HUES48 (cell line): ENCODE data around the gene BAZ1A.
A peak's percentile ranks its signal among the peaks of the same experiment; 100 is the strongest.

Experiments used
- H3K27ac ChIP-seq: one replicate; pipeline ENCODE4 v1.7.0; 2013; ENCODE audit warnings: low read depth, low read length, inconsistent platforms
- H3K27me3 ChIP-seq: 2 replicates; pipeline ENCODE4 v1.6.1; 2013; ENCODE audit warnings: mild to moderate bottlenecking, low read length; ENCODE audit not compliant: control insufficient read depth, insufficient read depth
- H3K36me3 ChIP-seq: 2 replicates; pipeline ENCODE4 v1.6.1; 2013; ENCODE audit warnings: low read length; ENCODE audit not compliant: control insufficient read depth, insufficient read depth
- H3K4me1 ChIP-seq: 2 replicates; pipeline ENCODE4 v1.6.1; 2013; ENCODE audit warnings: mild to moderate bottlenecking, low read length; ENCODE audit not compliant: control insufficient read depth, insufficient read depth
- H3K4me3 ChIP-seq: 2 replicates; pipeline ENCODE4 v1.5.1; 2013; ENCODE audit warnings: mild to moderate bottlenecking, low read depth, low read length
- H3K9ac ChIP-seq: 2 replicates; pipeline ENCODE4 v1.6.1; 2013; ENCODE audit warnings: mild to moderate bottlenecking, low read depth, low read length, moderate library complexity
- H3K9me3 ChIP-seq: 2 replicates; pipeline ENCODE4 v1.6.1; 2013; ENCODE audit warnings: low read length; ENCODE audit not compliant: control insufficient read depth, insufficient read depth

Gene BAZ1A

DNA sequence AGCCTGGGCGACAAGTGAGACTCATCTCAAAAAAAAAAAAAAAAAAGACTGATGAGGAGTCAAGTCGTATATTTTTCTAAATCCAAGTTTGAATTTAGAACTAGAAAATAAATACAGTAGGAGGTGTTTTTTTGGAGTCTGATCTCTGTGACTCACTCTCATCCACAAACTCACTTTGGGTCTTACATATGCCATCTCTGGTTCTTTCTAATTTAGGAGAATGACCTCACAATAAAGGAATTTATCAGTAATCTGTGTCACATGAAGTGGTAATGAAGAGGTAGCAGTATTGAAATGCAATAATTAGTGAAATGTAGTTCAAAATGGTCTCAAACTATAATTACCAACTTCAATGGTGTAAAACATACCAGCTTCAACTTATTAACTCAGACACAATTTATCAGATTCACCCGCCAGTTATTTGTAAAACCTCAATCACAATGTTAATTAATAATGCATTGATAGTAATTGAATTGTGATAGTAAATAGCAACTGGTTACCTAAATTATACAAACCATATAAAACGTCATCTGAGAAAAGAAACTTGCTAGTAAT, 156.3 kb downstream of the BAZ1A start:
- Histone ChIP-seq H3K27ac (no peak overlapping the region), H3K9ac (no peak overlapping the region), H3K4me1 (peaks cover 11% of the 10 kb centered on the region; the same call in 1 of the 2 replicates), H3K9me3 (no peaks in the 10 kb centered on the region), H3K36me3 (no peaks in the 10 kb centered on the region), H3K27me3 (peaks cover 8% of the 10 kb centered on the region), H3K4me3 (no peak overlapping the region)

DNA sequence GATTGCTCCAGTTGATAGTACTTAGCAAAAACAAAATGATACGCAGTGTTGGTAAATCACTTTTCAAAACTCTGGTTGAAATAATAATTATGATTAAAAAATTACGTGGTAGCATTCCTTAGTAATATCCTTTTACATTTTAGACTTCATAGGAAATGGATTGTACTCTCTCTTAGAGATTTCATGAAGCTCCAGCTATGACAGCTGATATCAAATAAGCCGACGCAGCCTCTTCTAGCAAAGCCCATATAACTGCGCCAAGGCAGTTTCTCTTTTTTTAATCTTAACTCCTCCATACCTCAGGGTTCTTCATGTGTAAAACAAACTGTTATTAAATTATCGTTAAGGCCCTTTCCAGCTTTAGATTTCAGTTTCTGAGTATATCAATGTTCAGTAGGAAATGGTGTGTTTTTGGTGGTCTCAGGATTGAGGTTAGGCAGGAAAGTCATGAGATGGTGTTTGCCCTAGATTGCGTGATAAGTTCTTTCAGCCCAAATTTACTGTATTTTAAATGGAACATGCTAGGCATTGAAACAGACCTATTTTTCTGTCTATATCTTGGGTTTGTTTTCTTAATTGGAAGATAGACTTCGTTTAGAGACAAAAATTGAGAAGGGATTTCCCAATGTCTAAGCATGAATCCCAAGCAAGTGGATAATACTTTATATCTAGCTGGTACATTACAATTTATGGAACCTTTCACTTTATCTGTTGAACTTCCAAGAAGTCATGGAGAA, 159.9 kb downstream of the BAZ1A start:
- Histone ChIP-seq H3K4me1 (0 out of 2 replicates have a peak, but pooled peaks cover 11% of the 10 kb centered on the region), H3K36me3 (peaks cover 21% of the 10 kb centered on the region), H3K9me3 (no peaks in the 10 kb centered on the region), H3K27ac (no peak overlapping the region), H3K4me3 (peak overlapping the region; percentile 88), H3K9ac (no peak overlapping the region), H3K27me3 (peaks cover 8% of the 10 kb centered on the region)

DNA sequence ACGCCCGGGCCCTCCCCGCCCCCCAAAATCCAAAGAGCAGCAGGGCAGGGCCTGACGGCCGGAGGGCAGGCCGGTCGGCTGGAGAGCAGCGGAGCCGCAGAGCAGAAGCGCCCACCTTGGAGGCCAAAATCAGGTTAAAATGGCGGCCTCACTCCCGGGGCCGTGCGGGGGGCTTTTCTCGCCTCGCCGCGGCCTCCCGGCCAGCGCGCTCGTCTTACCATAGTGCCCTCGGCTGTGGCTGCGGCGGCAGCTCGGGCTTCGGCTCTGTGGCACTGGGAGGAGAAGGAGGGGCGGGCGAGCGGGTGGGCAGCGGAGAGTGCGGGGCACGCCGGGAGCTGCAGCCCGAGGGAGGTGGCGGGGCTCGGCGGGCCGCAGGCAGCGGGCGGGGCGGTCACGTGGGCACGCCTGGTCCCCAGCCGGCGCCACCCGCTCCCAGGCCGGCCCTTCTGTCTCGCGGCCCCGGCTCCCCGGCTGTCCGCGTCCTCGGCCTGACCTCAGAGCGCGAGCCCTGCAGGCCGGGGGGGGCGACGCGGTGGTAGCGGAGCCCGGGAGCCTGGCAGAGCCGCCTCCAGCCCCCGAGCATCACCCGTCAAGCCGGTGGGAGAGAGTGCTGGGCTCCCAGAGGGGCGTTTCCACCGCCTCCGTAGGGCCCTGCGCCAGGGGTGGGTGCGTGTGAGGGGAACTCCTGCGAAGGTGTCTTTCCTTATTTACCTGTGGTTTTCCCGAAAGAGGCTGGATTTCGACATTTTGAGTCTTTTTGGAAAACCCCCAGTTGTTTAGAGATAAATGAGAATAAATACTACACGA, 160.6 kb downstream of the BAZ1A start, which contains the start of gene CFL2:
TSS of gene CFL2 (minus strand) at position 274 of the 807 bp plus-strand sequence. CDS start at position 221, 53 bp downstream.
- Histone ChIP-seq H3K27me3 (peaks cover 8% of the 10 kb centered on the region), H3K9ac (peak within 1 kb of the TSS; percentile 86), H3K4me1 (0 out of 2 replicates have a peak, but pooled peaks cover 11% of the 10 kb centered on the region), H3K36me3 (peaks cover 21% of the 10 kb centered on the region), H3K9me3 (no peaks in the 10 kb centered on the region), H3K4me3 (peak within 1 kb of the TSS; percentile 88), H3K27ac (peak within 1 kb of the TSS; percentile 90)

DNA sequence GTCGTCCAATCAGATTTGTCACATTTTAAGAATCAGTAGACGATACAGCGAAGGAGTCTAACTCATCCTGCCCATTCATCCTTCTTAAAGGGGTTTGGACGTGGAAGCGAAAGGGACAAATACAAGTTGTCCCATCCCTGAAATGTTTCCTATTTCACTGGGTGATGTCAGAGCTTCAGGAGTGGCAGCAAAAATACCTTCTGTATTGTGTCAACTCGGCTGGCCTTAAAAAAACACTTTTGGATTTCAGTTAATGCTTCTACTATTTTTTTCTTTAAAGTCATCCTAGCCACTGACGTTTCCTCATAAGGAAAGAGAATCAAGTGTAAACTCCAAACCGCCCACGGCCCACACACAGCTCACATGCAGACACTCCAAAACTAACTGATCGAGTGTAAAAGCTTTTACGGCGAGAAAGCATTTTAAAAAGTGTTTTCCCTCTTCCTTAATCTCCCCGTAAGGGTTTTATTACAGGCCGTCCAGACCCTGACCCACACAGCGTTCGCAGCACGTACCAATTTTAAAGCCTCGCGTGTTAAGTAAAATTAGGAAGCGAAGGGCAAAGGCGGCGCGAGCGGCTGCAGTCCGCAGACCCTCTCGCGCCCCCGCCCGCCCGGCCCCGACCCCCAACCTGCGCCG, 161.4 kb downstream of the BAZ1A start:
- H3K27ac ChIP-seq: peak overlapping the region; percentile 90
- H3K9ac ChIP-seq: peak overlapping the region; percentile 86
- H3K36me3 ChIP-seq: peaks cover 21% of the 10 kb centered on the region
- peaks cover 8% of the 10 kb centered on the region for H3K27me3 ChIP-seq
- peak overlapping the region; percentile 88 for H3K4me3 ChIP-seq
- 0 out of 2 replicates have a peak, but pooled peaks cover 11% of the 10 kb centered on the region for H3K4me1 ChIP-seq
- H3K9me3 ChIP-seq: no peaks in the 10 kb centered on the region

DNA sequence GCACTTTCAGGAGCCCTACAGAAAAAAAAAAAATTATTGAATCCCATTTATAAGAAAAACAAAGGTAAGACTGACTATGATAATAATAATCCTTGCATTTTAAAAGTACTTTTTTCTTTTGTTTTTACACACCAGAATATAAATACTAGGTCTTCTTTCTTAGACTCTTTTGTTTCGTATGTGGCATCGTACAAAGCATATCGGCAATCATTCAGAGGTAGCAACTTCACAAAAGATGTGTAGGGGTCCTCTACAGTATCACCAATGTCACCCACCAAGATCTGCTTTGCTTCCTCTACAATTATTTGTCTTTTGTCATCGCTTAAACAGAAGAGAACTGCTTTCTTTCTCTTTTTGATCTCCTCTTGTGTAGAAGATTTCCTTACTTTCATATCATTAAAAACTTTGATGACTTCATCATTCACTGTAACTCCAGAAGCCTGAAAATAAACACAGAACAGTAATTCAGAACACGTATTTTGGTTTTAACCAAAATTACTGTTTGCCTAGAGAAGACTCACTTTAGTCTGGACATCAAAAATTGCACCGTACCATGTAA, 162.0 kb downstream of the BAZ1A start:
- Histone ChIP-seq H3K9ac (peak overlapping the region; percentile 86), H3K4me1 (0 out of 2 replicates have a peak, but pooled peaks cover 11% of the 10 kb centered on the region), H3K27me3 (peaks cover 8% of the 10 kb centered on the region), H3K36me3 (peaks cover 21% of the 10 kb centered on the region), H3K9me3 (no peaks in the 10 kb centered on the region), H3K4me3 (peak overlapping the region; percentile 88), H3K27ac (peak overlapping the region; percentile 90)

DNA sequence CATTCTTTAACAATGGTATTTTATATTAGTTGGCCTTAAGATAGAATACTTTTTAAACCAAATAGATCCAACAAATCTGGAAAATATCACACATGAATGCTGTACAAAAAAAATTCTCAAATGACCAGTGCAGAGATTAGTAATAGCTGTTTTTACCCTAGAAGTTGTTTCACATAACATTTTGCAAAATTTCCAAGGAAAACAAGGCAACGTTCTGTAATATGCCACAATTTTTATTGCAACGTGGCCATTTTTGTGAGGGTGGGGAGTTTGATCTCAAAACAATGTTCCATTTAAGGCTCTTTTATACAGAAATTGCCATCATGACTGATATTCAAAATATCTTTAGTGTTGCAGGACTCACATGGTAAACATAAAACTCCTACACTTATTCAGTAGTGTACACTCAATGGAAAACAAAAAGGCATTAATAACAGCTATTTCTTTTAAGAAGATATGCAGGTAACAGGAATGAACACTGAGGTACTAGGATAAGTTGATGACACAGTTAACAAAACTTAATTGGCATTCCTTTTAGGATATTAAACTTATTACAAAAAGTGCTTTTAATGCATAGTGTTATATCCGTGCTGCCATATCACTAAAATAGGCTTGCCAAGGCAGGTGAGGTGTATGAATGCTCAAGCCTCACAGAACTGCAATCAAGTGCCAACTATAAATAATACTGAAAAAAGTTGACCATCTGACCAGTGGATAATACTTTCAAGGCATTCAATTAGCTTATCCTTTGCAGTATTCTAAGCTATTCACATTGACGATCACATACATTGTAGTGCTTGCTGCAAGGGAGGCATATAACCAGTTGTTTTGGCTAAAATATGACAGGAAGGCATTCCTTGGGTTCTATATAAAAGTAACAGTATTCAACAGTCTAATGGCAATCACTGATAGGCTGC, 163.1 kb downstream of the BAZ1A start:
- Histone ChIP-seq H3K9me3 (no peaks in the 10 kb centered on the region), H3K27ac (no peak overlapping the region), H3K4me1 (0 out of 2 replicates have a peak, but pooled peaks cover 11% of the 10 kb centered on the region), H3K27me3 (peaks cover 8% of the 10 kb centered on the region), H3K4me3 (no peak overlapping the region), H3K9ac (no peak overlapping the region), H3K36me3 (peaks cover 21% of the 10 kb centered on the region)

DNA sequence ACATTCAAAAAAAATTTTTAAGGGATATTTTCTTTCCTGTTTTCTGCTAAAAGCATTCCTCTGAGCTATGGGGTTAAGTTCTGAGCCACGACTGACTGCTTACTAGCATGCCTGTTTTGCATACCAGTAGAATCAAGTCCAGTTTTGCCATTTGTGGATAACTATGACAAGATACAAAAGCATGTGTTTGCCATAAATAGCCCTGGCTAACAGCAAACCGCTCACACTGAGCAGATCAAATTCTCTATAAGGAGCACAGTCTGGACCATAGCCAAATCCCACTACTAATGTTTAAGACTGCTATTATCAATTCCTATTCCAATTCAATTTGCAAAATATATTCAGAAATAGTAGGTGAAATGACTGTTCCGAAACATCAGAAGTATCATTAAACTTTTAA, 164.0 kb downstream of the BAZ1A start:
- Histone ChIP-seq H3K27me3 (peaks cover 8% of the 10 kb centered on the region), H3K27ac (no peak overlapping the region), H3K9ac (no peak overlapping the region), H3K9me3 (no peaks in the 10 kb centered on the region), H3K4me1 (0 out of 2 replicates have a peak, but pooled peaks cover 11% of the 10 kb centered on the region), H3K36me3 (peaks cover 21% of the 10 kb centered on the region), H3K4me3 (no peak overlapping the region)

DNA sequence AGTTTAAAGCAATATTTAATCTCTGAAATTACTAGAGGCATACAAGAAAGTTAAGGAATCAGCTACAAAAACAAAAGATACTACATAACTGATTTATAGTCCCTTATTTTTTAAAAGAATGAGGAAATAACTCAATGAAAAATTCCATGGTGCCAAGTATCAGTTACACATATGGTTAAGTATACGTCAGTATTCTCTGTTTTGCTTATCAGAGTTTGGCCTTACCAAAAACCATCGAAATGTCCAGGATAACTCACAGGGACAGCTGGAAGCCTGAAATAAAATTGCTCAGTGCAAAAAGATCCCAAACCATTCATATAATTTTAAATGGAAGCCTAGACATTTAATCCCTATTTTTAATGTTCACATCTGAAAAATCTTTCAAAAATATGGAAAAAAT, 164.4 kb downstream of the BAZ1A start:
- H3K4me1 ChIP-seq: 0 out of 2 replicates have a peak, but pooled peaks cover 11% of the 10 kb centered on the region
- peaks cover 21% of the 10 kb centered on the region for H3K36me3 ChIP-seq
- H3K9ac ChIP-seq: no peak overlapping the region
- H3K9me3 ChIP-seq: no peaks in the 10 kb centered on the region
- H3K27ac ChIP-seq: no peak overlapping the region
- no peak overlapping the region for H3K4me3 ChIP-seq
- H3K27me3 ChIP-seq: peaks cover 8% of the 10 kb centered on the region

DNA sequence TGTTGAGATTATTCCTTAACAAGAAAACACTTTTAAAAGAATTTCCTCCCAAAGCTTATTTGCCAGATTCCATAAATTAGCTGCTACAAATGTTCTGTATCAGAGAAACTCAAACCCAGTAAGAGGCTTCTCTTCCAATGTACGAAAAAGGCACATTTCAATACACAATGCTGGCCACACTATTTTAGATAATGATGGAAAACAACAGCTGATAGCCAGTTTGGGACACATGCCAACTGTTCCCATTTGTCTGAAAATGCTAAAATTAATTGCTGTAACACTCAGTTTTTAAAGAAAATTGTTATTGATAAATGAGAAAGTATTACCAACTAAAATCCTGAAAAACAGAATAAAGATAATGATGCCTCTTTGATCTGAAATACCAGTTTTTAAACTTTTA, 165.2 kb downstream of the BAZ1A start:
- H3K4me1 ChIP-seq: 0 out of 2 replicates have a peak, but pooled peaks cover 7% of the 10 kb centered on the region
- H3K4me3 ChIP-seq: no peak overlapping the region
- peaks cover 1% of the 10 kb centered on the region for H3K27me3 ChIP-seq
- H3K9ac ChIP-seq: no peak overlapping the region
- H3K27ac ChIP-seq: no peak overlapping the region
- H3K9me3 ChIP-seq: no peaks in the 10 kb centered on the region
- peaks cover 21% of the 10 kb centered on the region for H3K36me3 ChIP-seq
